ENCODE data around the gene EXOC4.

The EXOC4 gene

DNA sequence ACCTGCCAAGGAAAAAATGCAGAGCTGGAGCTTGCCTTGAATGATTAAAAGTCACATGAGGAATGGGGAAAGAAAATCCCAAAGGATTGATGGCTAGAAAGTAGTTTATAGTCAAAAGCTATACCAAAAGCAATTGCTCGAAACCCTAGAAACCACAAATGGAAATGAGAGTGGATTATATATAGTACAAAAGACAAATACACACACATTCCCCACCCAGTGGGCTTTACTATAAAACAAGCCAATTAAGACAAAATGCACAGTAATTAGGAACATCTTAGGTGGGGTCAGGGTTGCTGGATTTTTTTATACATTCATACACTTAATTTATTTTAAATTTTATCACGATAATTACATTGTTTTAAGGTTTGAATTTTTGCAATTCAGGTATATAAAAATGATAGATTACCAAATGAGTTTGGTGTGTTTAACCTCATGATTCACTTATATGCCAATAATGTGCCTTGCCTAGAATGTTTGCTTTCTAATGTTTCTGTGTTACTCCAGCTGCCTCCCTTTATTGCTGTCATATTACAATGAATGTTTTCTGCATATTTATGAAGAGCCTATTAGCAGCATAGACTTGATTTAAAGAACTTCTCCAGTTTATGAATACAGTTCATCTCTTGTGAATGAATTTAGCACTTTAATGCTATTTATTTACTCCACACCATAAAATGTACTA, 421.3 kb downstream of the EXOC4 start:
- no peak for DNase-seq (ENCODE audit: low spot score)

- no peak for DNase-seq (ENCODE audit: low spot score)
Measured at GRCh38 chr7:133675510-133676218, 422.8 kb downstream of the EXOC4 start.

DNA sequence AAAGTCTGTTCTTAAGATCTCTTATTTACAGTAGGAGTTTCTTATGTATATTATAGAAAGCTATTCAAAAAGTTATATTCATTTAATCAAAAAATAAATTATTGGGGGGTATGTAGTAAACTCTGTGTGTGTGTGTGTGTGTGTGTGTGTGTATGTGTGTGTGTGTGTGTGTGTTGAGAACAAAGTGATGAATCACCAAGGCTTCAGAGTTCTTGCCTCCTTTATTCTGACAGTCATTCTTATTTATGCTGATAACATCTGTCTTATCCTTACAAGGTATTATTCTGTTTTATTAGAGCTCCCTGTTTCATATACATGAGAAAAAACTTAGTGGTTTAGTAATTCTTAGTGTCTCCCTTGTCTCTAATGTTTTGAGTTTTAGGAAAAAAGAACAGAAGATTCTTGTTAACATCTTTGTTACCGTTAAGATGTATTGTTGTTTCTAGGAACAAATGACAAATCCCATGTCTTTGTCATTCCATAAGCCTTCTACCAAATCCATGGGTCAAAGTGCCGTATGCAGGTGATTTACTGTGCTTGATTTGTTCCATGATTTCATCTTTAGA, 424.0 kb downstream of the EXOC4 start:
- DNase-seq (ENCODE audit: low spot score), result no peak

GRCh38 chr7:133678137-133678814, 425.4 kb downstream of the EXOC4 start:
- no peak for DNase-seq (ENCODE audit: low spot score)

GRCh38 chr7:133679977-133680376, 427.1 kb downstream of the EXOC4 start:
- no peak for DNase-seq (ENCODE audit: low spot score)

DNA sequence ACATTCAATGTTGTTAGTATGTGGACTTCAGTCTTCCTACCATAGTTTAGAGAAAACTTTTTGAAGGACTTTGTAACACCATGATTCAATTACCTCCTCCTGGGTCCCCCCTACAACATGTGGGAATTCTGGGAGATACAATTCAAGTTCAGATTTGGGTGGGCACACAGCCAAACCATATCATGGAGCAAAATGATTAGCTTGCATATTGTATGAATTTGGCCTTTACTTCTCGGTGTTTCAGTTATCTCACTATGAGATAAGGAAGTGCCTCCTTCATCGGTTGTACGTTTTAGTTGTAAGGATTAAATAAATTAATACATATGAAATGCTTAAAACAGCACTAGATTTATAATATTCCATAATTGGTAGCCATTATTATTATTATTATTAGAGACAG, 428.7 kb downstream of the EXOC4 start:
- DNase-seq (ENCODE audit: low spot score), result no peak

DNA sequence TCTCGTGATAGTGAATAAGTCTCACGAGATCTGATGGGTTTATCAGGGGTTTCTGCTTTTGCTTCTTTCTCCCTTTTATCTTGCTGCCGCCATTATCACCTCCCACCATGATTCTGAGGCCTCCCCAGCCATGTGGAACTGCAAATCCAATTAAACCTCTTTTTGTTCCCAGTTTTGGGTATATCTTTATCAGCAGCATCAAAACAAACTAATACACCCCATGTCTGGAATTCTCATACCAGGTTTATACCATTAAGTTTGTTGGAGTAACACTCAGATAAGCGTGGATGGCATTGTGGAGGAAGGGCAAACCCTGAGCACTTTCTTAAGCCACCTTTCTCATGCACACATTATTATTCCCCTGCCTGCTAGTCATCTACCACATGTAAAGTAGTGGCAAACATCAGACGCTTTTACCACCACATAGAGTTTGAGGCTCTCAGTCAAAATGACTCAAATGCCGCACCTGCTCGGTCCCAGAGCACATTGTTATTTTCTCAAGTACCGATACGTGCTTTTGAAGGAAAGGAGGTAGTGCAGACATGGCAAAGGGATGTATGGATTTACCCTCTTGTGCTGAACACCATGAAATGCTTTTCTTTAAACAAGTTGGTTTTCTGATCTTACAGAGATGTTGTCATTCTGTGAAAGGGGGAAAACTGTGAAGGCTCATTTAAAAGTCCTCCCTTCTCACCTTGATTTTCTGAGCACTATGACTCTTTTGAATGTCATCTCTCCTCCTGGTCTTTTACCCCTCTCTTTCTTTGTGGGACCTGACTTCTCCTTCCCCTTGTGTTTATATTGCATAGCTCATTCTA, 429.7 kb downstream of the EXOC4 start:
- no peak for DNase-seq (ENCODE audit: low spot score)

DNA sequence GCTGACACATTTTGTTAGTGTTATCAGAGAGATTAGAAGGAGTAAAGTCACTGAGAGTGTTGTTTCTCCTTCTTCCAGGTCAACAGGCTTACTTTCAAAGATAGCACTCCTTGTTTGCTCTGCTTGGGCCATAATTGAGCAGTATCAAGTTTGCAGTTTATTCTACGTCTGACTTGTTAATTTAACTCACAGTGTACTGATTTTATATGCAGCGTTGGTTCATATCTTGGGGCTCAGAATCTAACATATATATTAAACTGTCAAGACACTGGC, 430.2 kb downstream of the EXOC4 start:
- no peak for DNase-seq (ENCODE audit: low spot score)

DNA sequence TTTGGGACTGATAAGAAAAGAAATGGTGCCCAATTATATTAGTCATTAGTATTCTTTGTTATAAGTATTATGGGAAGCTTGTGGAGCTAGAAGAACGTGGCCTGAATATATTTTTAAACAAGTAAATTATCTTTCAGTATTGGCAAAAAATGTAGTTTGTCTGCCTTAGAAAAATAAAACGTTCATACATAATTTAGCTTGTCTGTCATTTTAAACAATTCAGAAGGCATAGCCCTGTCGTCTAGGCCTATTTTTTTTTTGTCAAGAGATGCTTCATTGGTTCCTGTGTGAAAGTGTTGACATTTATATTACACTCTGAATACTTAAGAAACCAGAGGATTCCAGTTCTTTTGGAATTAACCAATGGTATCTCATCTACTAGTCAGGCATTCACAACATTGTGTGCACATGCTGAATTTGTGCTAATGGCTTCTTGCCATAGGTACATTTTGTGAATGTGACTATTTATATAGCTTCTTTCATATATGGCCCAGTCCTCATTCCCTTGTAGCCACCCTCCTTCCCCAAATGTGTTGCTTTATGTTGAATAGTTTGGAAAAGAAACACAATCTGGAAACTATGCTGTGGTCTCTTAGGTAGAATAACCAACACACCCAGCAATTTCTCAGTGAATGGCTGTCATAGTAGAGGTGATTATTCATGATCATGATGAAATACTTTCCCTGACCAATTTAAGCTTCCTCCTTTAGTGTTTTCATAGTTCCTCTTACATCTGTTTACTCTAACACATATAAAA, 435.8 kb downstream of the EXOC4 start:
- no peak for DNase-seq (ENCODE audit: low spot score)

DNA sequence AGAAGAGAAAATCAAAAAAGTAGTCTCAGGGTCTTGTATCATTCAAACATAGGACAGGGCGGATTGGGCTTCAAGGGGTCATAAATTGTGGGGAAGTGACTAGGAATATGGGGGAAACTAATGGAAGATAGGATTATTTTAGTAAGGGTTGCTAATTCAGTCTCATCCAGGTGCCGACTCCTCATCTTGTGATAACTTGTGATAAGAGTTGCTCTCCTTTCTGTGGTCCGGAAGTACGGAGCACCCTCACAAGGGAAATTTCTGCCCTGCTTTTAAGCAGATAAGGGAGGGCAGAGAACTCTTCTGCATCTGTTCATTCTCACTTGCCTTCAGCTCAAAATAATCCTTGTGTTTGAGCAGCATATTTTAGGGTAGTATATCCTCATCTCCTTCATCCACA, 437.9 kb downstream of the EXOC4 start:
- no peak for DNase-seq (ENCODE audit: low spot score)

DNA sequence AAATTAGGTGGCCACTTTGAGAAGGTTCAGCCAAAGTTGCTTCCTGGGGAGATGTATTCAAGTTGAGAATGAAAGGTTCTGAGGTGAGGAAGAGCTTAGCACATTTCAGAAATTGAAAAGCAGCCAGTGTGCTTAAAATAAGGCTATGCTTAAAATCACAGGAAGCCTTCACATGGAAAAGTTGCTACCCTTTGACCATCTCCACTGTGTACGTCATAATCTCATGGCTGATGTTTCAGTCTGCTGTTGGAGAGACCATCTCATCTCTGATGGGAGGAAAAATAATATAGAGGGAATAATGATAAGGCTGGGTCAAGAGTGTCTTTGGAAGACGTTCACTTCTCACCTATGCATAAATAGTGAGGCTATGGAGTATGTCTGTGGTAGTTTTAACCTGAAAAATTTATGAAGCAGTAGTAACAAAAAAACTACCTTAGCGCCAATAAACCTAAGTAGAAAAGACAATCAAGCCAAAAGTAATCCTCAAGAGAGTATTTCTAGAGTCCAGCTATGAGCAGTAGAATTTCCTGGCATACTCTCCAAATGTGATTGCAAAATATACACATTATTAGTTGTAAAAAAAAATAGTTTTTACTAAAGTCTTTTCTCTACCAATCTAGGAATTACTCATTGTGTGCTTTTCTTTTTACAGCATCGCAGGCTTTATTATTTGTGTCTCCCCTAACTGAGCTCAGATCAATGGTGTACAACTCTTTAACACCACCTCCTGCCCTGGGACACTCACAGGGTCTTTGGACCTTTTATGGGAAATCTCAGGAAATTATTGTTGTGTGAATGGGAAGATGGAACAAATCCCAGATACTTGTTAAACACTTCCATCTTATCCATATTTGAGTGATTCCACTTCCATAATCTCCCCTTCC, 439.1 kb downstream of the EXOC4 start:
- no peak for DNase-seq (ENCODE audit: low spot score)

- no peak for DNase-seq (ENCODE audit: low spot score)
Measured at GRCh38 chr7:133693281-133693680, 440.4 kb downstream of the EXOC4 start.

DNA sequence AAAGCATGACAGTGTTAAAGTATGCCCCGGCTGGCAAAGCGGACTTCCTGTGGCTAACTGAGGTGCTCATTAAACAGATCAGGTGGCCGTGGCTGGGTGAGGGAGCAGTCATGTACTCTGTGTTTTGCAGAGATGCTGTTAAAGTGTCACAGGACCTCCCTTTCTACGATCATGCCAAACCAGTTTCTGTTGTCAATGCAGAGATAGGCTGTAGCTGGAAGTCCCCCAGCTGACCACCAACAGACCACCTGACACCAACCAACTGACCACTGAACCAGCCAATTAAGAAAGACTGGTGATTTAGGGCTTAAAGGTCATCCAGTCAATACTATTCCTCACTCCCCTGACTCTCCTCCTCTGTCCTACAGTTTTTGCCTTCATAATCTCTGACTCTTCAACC, 443.2 kb downstream of the EXOC4 start:
- DNase-seq (ENCODE audit: low spot score), result no peak

DNA sequence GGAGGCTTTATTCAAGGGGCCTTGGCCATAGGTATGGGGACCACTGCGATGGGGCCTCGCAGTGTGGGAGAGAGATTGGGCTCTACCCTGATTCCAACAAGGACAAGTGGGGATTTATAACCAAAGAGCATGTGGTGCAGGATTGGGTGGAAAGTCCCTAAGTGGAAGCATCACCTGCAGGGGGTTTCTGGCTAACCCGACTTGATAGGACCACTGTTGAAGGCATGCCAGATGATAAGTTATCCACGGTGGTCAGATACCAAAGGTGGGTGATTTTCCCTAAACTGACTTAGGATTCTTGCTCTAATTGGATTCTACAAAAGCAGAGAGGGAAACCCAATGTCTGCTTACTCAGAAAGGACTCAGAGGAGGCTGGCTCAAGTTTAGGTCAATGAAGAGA, 444.7 kb downstream of the EXOC4 start:
- DNase-seq (ENCODE audit: low spot score), result no peak

- no peak for DNase-seq (ENCODE audit: low spot score)
Measured at GRCh38 chr7:133698127-133698526, 445.2 kb downstream of the EXOC4 start.

DNA sequence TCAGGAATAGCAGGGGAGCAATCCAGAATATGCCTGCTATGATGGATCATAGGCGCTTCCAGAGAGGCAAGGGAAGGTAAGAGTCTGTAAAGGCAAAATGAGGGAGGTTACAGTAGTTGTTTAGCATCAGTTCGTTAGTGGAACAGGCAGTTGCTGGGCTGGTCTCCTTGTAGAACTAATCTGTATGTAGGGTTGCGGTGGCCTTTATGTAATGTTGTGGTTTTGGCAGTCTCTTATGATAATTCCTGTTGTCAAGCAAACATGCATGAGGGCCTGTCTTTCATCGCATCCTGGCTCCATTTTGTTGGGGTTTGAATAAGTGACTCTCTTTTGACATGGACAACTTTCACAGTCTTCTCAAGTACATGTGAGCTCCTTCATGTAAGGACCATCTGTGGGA, 446.5 kb downstream of the EXOC4 start:
- DNase-seq (ENCODE audit: low spot score), result no peak

- no peak for DNase-seq (ENCODE audit: low spot score)
Measured at GRCh38 chr7:133702078-133702477, 449.2 kb downstream of the EXOC4 start.

DNA sequence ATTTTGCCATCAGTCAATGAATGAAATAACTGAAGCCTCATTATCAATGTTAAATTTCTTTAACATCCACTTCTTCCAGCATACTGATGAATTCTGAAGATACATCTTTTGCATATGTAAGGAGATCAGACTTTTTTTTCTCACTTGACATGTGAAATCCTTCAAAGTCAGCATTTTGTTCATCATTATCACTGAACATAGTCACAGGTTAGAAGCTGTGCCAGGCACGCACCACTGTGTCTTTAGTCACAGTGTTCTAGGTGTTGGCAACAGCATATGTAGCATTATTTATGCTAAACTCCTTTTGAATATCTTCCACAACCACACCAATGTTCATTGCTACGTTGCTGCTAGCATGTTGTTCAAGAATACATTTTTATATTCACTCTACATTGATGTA, 450.1 kb downstream of the EXOC4 start:
- DNase-seq (ENCODE audit: low spot score), result no peak

DNA sequence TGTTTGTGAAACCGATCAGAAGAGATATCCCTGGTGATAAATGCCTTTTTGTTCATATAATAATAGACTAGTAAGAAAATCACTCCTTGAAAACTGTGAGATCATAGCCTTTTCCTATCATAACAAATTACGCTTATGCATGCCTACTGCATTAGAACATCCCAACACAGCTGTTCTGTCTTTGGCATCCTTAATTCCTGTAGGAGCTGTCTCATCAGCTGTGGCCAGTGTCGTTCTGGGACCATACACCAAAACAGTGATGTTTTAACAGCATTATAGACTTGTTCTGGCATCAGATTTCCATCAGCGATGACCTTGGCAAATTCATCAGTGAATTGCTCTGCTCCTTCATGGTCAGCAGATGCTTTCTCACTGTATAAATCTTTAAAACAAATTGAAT, 450.7 kb downstream of the EXOC4 start:
- no peak for DNase-seq (ENCODE audit: low spot score)

DNA sequence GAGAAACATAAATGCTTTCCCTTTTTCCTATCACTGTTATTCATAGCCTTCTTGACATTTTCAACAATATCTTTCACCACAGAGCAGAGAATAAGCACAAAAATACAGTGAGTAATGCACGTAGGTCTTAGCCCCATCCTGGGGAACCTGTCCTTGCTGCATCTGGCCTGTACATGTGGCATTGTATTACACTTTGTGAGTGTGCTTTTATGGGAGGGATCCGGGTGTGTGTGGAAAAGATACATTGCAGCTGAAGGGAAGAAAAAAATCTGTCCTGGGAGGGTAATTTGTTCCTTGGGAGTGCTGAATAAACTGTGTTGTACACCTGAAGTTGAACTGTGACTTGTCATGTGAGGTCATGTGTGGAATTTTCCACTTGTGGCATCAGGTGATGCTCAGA, 451.6 kb downstream of the EXOC4 start:
- no peak for DNase-seq (ENCODE audit: low spot score)

DNA sequence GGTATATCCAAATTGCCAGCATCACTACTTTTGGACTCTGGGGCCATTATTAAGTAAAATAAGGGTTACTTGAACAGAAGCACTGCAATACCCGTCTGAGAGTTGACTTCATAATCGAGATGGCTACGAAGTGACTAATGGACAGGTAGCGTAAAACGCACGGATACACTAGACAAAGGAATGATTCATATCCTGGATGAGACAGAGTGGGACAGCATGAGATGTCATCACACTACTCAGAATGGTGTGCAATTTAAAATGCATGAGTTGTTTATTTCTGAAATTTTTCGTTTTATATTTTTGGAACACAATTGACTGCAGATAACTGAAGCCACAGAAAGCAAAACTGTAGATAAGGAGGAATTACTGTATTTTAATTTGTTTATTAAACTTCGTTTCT, 452.7 kb downstream of the EXOC4 start:
- DNase-seq (ENCODE audit: low spot score), result no peak
